Coronary artery (tissue), 2 donors: Measurements from ENCODE around the gene PHF14.

Experiments used
- DNase-seq: peaks from one replicate; pipeline ENCODE4 v3.0.0-alpha.2; 2017; ENCODE audit warnings: low spot score
- H3K27ac ChIP-seq, 2 donors: fragments of 200-600 bp; sonication (generic); one replicate each; pipeline ENCODE4 v1.5.1; 2016 to 2019
- H3K4me3 ChIP-seq: fragments of 200-600 bp; sonication (generic); 2 replicates; pipeline ENCODE4 v1.5.1; 2016; ENCODE audit warnings: mild to moderate bottlenecking, moderate library complexity
- CTCF ChIP-seq: fragments of 200-600 bp; sonication (generic); IDR thresholded peaks from one replicate; pipeline ENCODE4 v1.5.1; 2019; ENCODE audit warnings: antibody characterized with exemption

Gene PHF14

GRCh38 chr7:11168650-11169170, 195.0 kb downstream of the PHF14 start:
- H3K27ac ChIP-seq, result no peak overlapping the region
- no peak for TF ChIP-seq CTCF
- no peak overlapping the region for H3K4me3 ChIP-seq
- DNase-seq, result no peak

- no peak for DNase-seq
- no peak for TF ChIP-seq CTCF
- H3K27ac ChIP-seq, result no peak overlapping the region
Measured at GRCh38 chr7:11170175-11170574, 196.5 kb downstream of the PHF14 start.

GRCh38 chr7:11170863-11171568, 197.3 kb downstream of the PHF14 start:
- DNase-seq, result no peak
- TF ChIP-seq CTCF, result no peak
- Histone ChIP-seq H3K27ac (no peak overlapping the region), H3K4me3 (no peak overlapping the region)

More at GRCh38 chr7:11170175-11170574, 196.5 kb downstream of the PHF14 start:
- no peak overlapping the region for H3K4me3 ChIP-seq

GRCh38 chr7:11171569-11172192, 198.0 kb downstream of the PHF14 start:
- H3K27ac ChIP-seq, result no peak overlapping the region
- DNase-seq, result no peak
- TF ChIP-seq CTCF, result no peak
- no peak overlapping the region for H3K4me3 ChIP-seq

- no peak overlapping the region for H3K4me3 ChIP-seq
- DNase-seq, result no peak
- no peak for TF ChIP-seq CTCF
- H3K27ac ChIP-seq, result no peak overlapping the region
Measured at GRCh38 chr7:11172835-11173234, 199.2 kb downstream of the PHF14 start.

- no peak overlapping the region for H3K27ac ChIP-seq
- no peak for DNase-seq
- H3K4me3 ChIP-seq, result no peak overlapping the region
- TF ChIP-seq CTCF, result no peak
Measured at GRCh38 chr7:11175371-11175770, 201.7 kb downstream of the PHF14 start.

- no peak for DNase-seq
- H3K4me3 ChIP-seq, result no peak overlapping the region
- H3K27ac ChIP-seq, result no peak overlapping the region
- no peak for TF ChIP-seq CTCF
Measured at GRCh38 chr7:11175887-11176286, 202.2 kb downstream of the PHF14 start.
